ENCODE results near the gene CENPV.

Gene CENPV

GRCh38 chr17:16306211-16306610 is 47.1 kb downstream of the CENPV start:
- Histone ChIP-seq H3K4me3 (ENCODE audit: low read depth, low read length) (no peak overlapping the region), H3K36me3 (no peaks in the 10 kb centered on the region), H3K9me3 (no peaks in the 10 kb centered on the region), H3K4me1 (no peaks in the 10 kb centered on the region), H3K27me3 (no peaks in the 10 kb centered on the region)
- no peak for TF ChIP-seq CTCF (IDR thresholded peaks at IDR 0.05; ENCODE audit: low read depth, low read length)
- DNase-seq, result no peak

- peak; percentile 12 for DNase-seq
- H3K4me3 ChIP-seq (ENCODE audit: low read depth, low read length), result no peak overlapping the region
- H3K27me3 ChIP-seq, result no peaks in the 10 kb centered on the region
- H3K36me3 ChIP-seq, result no peaks in the 10 kb centered on the region
- H3K4me1 ChIP-seq, result no peaks in the 10 kb centered on the region
- peak; percentile 62 for TF ChIP-seq CTCF (IDR thresholded peaks at IDR 0.05; ENCODE audit: low read depth, low read length)
- no peaks in the 10 kb centered on the region for H3K9me3 ChIP-seq
These were observed 48.4 kb downstream of the CENPV start for GRCh38 chr17:16304830-16305229.

GRCh38 chr17:16302856-16303255 is 50.4 kb downstream of the CENPV start:
- H3K4me3 ChIP-seq (ENCODE audit: low read depth, low read length), result no peak overlapping the region
- H3K36me3 ChIP-seq, result no peaks in the 10 kb centered on the region
- no peaks in the 10 kb centered on the region for H3K27me3 ChIP-seq
- no peaks in the 10 kb centered on the region for H3K9me3 ChIP-seq
- no peak for TF ChIP-seq CTCF (IDR thresholded peaks at IDR 0.05; ENCODE audit: low read depth, low read length)
- no peaks in the 10 kb centered on the region for H3K4me1 ChIP-seq
- DNase-seq, result no peak

- DNase-seq, result no peak
- no peaks in the 10 kb centered on the region for H3K36me3 ChIP-seq
- H3K4me3 ChIP-seq (ENCODE audit: low read depth, low read length), result no peak overlapping the region
- H3K27me3 ChIP-seq, result no peaks in the 10 kb centered on the region
- H3K4me1 ChIP-seq, result no peaks in the 10 kb centered on the region
- no peaks in the 10 kb centered on the region for H3K9me3 ChIP-seq
- TF ChIP-seq CTCF (IDR thresholded peaks at IDR 0.05; ENCODE audit: low read depth, low read length), result no peak
These were observed 51.1 kb downstream of the CENPV start for GRCh38 chr17:16301963-16302855.

- no peaks in the 10 kb centered on the region for H3K4me1 ChIP-seq
These were observed 52.7 kb downstream of the CENPV start for GRCh38 chr17:16300554-16300953.

More at GRCh38 chr17:16300554-16300953, 52.7 kb downstream of the CENPV start:
- H3K27me3 ChIP-seq, result no peaks in the 10 kb centered on the region
- no peaks in the 10 kb centered on the region for H3K9me3 ChIP-seq
- no peak for DNase-seq
- no peaks in the 10 kb centered on the region for H3K36me3 ChIP-seq
- no peak overlapping the region for H3K4me3 ChIP-seq (ENCODE audit: low read depth, low read length)
- no peak for TF ChIP-seq CTCF (IDR thresholded peaks at IDR 0.05; ENCODE audit: low read depth, low read length)

Data from BE2C (cell line).